DOHH2 (cell line): ENCODE data around the gene DNAJC2.

ENCODE experiments used
- CTCF ChIP-seq: fragments of 200-600 bp; sonication (generic); IDR thresholded peaks from one replicate; pipeline ENCODE4 v1.5.1; 2014; ENCODE audit warnings: antibody characterized with exemption, mild to moderate bottlenecking, low read depth, low read length; ENCODE audit not compliant: poor library complexity, severe bottlenecking
- EZH2phosphoT487 ChIP-seq: fragments of 200-600 bp; sonication (generic); IDR thresholded peaks from 2 replicates; pipeline ENCODE4 v1.6.1; 2017; ENCODE audit warnings: borderline replicate concordance, mild to moderate bottlenecking, antibody characterized with exemption, low read length, moderate library complexity, mixed read lengths

GRCh38 chr7:103391976-103392375 lies 47.4 kb upstream of the DNAJC2 start:
- no peak for TF ChIP-seq CTCF
- TF ChIP-seq EZH2phosphoT487 = no peak
